IPS-NIHi7 (cell line): ENCODE results near the gene TEKTIP1.
A peak's percentile ranks its signal among the peaks of the same experiment; 100 is the strongest.
"Not testable (repeated sequence)": the region's sequence is repeated elsewhere in the genome, so short reads cannot be mapped to it uniquely, and the experiment has no call there.

Experiments used
- DNase-seq: peaks from one replicate; pipeline ENCODE4 v3.0.0; 2012; ENCODE audit warnings: mixed read lengths; ENCODE audit errors: extremely low spot score

TEKTIP1 gene

GRCh38 chr19:3507371-3508120, 31.4 kb upstream of the TEKTIP1 start:
- DNase-seq, result peak; percentile 70

- DNase-seq, result not testable (repeated sequence)
These were observed 30.8 kb upstream of the TEKTIP1 start for GRCh38 chr19:3508121-3508661.

- no peak for DNase-seq
These were observed 30.0 kb upstream of the TEKTIP1 start for GRCh38 chr19:3508771-3509535.

GRCh38 chr19:3509566-3509989, 29.4 kb upstream of the TEKTIP1 start:
- DNase-seq, result no peak

- DNase-seq, result no peak
These were observed 28.2 kb upstream of the TEKTIP1 start for GRCh38 chr19:3510727-3511126.

GRCh38 chr19:3511506-3512251, 27.3 kb upstream of the TEKTIP1 start:
- no peak for DNase-seq

- no peak for DNase-seq
These were observed 26.3 kb upstream of the TEKTIP1 start for GRCh38 chr19:3512562-3513228.

GRCh38 chr19:3513229-3514140, 25.5 kb upstream of the TEKTIP1 start:
- no peak for DNase-seq

- DNase-seq, result no peak
These were observed 24.0 kb upstream of the TEKTIP1 start for GRCh38 chr19:3514930-3515329.

- DNase-seq, result no peak
These were observed 23.0 kb upstream of the TEKTIP1 start for GRCh38 chr19:3515891-3516422.

- DNase-seq, result no peak
These were observed 22.2 kb upstream of the TEKTIP1 start for GRCh38 chr19:3516675-3517207.

- no peak for DNase-seq
These were observed 21.3 kb upstream of the TEKTIP1 start for GRCh38 chr19:3517638-3518037.

GRCh38 chr19:3518255-3518654, 20.7 kb upstream of the TEKTIP1 start:
- DNase-seq, result peak; percentile 67

GRCh38 chr19:3518659-3519058, 20.3 kb upstream of the TEKTIP1 start:
- no peak for DNase-seq

- DNase-seq, result no peak
These were observed 19.8 kb upstream of the TEKTIP1 start for GRCh38 chr19:3519126-3519525.

GRCh38 chr19:3520166-3521103, 18.5 kb upstream of the TEKTIP1 start:
- DNase-seq, result no peak

- no peak for DNase-seq
These were observed 17.9 kb upstream of the TEKTIP1 start for GRCh38 chr19:3521104-3521445.

GRCh38 chr19:3522421-3523360, 16.3 kb upstream of the TEKTIP1 start:
- DNase-seq, result no peak
